Memory B cell (primary cell): ENCODE results near the gene ADAMTS10.

ENCODE experiments used
- ATAC-seq: fragments of 150-1000 bp; cut with Tn5 transposase; 2 replicates; pipeline ENCODE4 v1.10.0; 2021; ENCODE audit warnings: low read depth, mild to moderate bottlenecking, moderate library complexity
- DNase-seq, 2 donors: peaks; one replicate each; pipeline ENCODE4 v3.0.0; 2022; ENCODE audit warnings: low spot score in 2 of 2
- H3K27ac Mint-ChIP-seq: one replicate; pipeline ENCODE4 v1.8.0; 2022; ENCODE audit warnings: mild to moderate bottlenecking, moderate library complexity, mixed read lengths
- H3K27me3 Mint-ChIP-seq: one replicate; pipeline ENCODE4 v1.8.0; 2022; ENCODE audit warnings: mixed read lengths
- H3K36me3 Mint-ChIP-seq: one replicate; pipeline ENCODE4 v1.8.0; 2022; ENCODE audit warnings: mild to moderate bottlenecking, mixed read lengths
- H3K4me1 Mint-ChIP-seq: one replicate; pipeline ENCODE4 v1.8.0; 2022; ENCODE audit warnings: mixed read lengths
- H3K4me3 Mint-ChIP-seq: one replicate; pipeline ENCODE4 v1.8.0; 2022; ENCODE audit warnings: mild to moderate bottlenecking, moderate library complexity, mixed read lengths
- H3K9me3 Mint-ChIP-seq: one replicate; pipeline ENCODE4 v1.8.0; 2022; ENCODE audit warnings: mixed read lengths

Gene ADAMTS10

DNA sequence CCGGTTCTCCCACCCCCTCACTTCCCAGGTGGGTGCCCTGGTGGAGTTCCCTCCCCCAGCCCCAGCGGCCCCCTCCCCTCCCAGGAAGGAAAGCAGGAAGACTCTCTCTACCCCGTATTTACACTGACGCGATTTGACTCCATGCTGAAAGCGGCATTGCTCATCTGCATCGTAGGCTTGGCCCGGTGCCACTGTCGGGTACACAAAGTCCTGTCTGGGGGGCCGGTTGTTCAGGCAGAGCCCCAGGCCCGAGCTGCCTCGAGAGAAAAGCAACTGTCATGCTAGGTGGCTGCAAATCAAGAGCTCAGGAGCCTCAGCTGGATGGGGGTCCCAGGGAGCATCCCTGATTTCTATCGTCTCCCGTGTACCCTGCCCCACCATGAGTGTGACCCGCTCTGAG is 14.9 kb downstream of the ADAMTS10 start:
- peaks cover 18% of the 10 kb centered on the region for H3K9me3 Mint-ChIP-seq
- H3K36me3 Mint-ChIP-seq: peaks cover 12% of the 10 kb centered on the region
- H3K4me3 Mint-ChIP-seq: no peak overlapping the region
- H3K4me1 Mint-ChIP-seq: peaks cover 9% of the 10 kb centered on the region
- no peak for ATAC-seq
- H3K27me3 Mint-ChIP-seq: peaks cover 45% of the 10 kb centered on the region
- DNase-seq: no peak
- no peak overlapping the region for H3K27ac Mint-ChIP-seq

GRCh38 chr19:8593931-8594330 is 16.6 kb downstream of the ADAMTS10 start:
- H3K27ac Mint-ChIP-seq: no peak overlapping the region
- DNase-seq (no peak), ATAC-seq (no peak)
- peaks cover 17% of the 10 kb centered on the region for H3K9me3 Mint-ChIP-seq
- H3K36me3 Mint-ChIP-seq: peaks cover 12% of the 10 kb centered on the region
- peaks cover 9% of the 10 kb centered on the region for H3K4me1 Mint-ChIP-seq
- H3K27me3 Mint-ChIP-seq: peaks cover 47% of the 10 kb centered on the region
- no peak overlapping the region for H3K4me3 Mint-ChIP-seq

DNA sequence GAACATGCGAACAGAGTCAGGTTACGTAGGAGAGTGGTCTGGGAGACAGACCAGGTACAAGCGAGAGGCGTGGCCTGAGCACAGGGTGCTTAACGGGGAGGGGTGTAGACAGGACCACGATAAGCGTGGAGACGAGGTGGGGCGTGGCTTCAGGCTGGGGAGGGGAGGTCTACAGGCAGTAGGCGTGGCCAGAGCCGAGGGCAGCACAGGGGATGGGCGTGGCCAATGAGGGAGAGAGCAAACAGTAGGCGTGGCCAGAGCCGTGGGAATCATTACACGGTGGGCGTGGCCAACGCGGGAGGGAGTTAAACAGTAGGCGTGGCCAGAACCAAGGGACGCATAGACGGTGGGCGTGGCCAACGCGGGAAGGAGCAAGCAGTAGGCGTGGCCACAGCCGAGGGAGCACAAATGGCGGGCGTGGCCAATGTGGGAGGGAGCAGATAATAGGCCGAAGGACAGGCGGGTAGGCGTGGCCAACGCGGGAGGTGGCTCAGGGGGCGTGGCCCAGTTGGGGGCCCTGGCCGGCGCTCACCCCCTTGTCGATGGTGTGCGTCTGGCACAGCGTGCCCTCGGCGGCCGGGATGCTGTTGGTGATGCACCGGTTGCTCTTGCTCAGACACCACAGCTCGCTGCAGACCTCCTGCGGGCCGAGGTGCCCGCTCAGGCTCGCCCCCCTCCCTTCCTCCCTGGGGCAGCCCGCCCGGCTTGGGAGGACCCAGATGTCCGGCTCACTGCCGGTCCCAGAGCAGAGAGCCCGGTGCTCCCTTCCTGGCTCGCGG is 18.1 kb downstream of the ADAMTS10 start:
- Mint-ChIP-seq H3K4me3 (peak overlapping the region; percentile 77), H3K27me3 (peaks cover 48% of the 10 kb centered on the region), H3K27ac (no peak overlapping the region), H3K9me3 (peaks cover 17% of the 10 kb centered on the region), H3K36me3 (peaks cover 12% of the 10 kb centered on the region), H3K4me1 (peaks cover 9% of the 10 kb centered on the region)
- DNase-seq (peak; percentile 36 to 55), ATAC-seq (peak; percentile 67)

- Mint-ChIP-seq H3K27ac (no peak overlapping the region), H3K4me1 (peaks cover 11% of the 10 kb centered on the region), H3K9me3 (peaks cover 12% of the 10 kb centered on the region), H3K4me3 (no peak overlapping the region), H3K27me3 (peaks cover 38% of the 10 kb centered on the region), H3K36me3 (peaks cover 12% of the 10 kb centered on the region)
- no peak for DNase-seq
- no peak for ATAC-seq
Measured at GRCh38 chr19:8589177-8589714, 21.3 kb downstream of the ADAMTS10 start.

GRCh38 chr19:8585894-8586750 is 24.4 kb downstream of the ADAMTS10 start:
- H3K4me1 Mint-ChIP-seq: peaks cover 2% of the 10 kb centered on the region

DNA sequence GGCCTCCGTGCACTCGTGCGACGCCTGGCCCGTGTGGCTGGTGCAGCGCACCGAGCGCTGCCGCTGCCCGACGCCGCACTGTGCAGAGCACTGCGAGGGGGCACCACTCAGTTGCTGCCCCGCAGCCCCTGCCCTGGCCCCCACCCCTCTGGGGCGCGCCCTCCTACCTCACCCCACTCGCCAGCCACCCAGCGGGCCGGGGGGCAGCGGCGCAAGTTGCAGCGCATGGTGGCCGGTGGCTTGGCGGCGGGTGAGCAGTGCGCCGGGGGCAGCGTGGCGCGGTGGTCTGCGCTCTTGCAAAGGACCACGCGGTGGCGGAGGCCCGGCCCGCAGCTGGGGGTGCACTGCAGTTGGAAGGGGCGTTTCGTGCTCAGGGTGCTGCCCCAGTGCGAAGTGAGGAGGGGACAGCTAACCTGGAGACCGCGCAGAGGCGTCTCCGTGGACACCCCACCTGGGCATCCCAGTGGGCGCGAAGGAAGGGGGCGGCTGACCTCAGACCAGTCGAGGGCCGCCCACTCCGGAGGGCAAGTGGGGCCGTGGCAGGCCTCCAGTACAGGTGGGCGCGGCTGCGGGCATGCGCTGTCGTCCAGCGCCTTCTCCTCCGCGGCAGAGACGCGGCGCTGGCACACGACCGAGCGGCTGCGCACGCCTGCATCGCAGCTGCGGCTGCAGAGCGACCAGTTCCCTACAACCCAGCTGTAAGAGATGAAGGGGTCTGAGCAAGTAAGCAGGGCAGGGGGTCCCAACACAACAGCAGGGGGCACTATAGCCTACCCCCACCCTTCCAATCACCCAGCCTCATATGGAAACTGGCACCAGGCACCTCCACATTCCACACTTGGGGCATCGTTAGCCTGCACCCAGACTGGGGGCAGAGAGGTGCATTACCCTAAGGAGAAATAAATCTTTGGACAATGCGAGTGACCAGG is 25.3 kb downstream of the ADAMTS10 start:
- ATAC-seq (no peak), DNase-seq (no peak)
- Mint-ChIP-seq H3K27ac (no peak overlapping the region), H3K9me3 (no peaks in the 10 kb centered on the region), H3K4me1 (peaks cover 4% of the 10 kb centered on the region), H3K27me3 (peaks cover 9% of the 10 kb centered on the region), H3K36me3 (no peaks in the 10 kb centered on the region), H3K4me3 (no peak overlapping the region)

More at GRCh38 chr19:8585894-8586750, 24.4 kb downstream of the ADAMTS10 start:
- no peaks in the 10 kb centered on the region for H3K36me3 Mint-ChIP-seq
- no peaks in the 10 kb centered on the region for H3K9me3 Mint-ChIP-seq
- DNase-seq (no peak), ATAC-seq (peak; percentile 35)
- H3K27ac Mint-ChIP-seq: no peak overlapping the region
- peaks cover 15% of the 10 kb centered on the region for H3K27me3 Mint-ChIP-seq
- H3K4me3 Mint-ChIP-seq: no peak overlapping the region

DNA sequence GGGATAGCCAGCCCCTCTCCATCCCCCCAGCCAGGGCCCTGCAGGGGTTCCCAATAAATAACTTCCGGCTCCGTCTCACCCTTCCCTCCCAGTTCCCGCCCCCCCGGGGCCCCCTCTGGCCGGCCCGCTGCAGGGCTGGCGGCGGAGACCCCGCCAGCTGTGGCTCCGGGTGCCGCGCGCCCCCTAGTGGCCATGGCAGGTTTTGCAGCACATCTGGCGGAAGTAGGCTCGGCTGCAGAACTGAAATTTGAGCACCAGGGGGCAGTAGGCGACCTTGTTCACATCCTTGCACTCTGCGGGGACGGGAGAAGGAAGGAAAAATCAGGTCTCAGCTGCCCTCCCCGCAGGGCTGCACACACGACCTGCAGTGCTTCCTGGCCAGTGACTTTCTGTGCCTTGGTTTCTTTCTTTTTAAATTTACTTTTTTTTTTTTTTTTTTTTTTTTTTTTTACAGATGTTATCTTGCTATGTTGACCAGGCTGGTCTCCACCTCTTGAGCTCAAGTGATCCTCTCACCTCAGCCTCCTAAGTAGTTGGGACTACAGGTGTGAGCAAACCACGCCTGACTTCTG is 29.7 kb downstream of the ADAMTS10 start:
- H3K9me3 Mint-ChIP-seq: no peaks in the 10 kb centered on the region
- DNase-seq (peak; percentile 89 to 94), ATAC-seq (peak; percentile 57)
- H3K4me3 Mint-ChIP-seq: peak overlapping the region; percentile 11
- H3K4me1 Mint-ChIP-seq: peaks cover 22% of the 10 kb centered on the region
- no peaks in the 10 kb centered on the region for H3K36me3 Mint-ChIP-seq
- peaks cover under 1% of the 10 kb centered on the region for H3K27me3 Mint-ChIP-seq
- H3K27ac Mint-ChIP-seq: no peak overlapping the region

DNA sequence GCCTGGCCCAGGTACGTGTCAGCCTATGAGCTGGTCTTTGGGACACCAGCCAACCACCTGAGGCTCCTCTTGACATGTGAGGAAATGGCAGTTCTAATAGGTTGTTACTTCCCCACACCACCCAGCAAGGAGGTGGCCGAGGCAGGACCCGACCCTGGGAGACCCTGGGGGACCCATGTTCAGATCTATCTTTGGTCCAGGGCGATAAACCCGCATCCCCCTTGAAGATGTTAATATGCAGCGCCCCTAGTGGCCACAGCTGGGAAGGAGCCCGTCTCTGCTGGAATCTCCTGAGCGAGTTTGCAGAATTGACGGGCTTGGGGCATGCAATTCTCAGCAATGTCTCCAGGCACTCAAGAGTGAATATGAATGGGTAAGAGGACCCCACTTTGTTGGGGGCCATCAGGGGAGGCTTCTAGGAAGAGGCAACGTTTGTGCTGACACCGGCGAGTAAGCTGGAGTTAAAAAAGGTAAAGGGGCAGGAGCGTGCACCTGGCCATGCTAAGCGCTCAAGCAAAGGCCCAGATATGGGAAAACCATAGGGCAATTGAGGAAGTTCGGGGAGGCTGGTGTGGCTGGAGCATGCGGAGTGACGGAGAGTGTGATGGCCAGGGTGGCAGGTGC is 31.8 kb downstream of the ADAMTS10 start:
- Mint-ChIP-seq H3K4me1 (peaks cover 35% of the 10 kb centered on the region), H3K4me3 (peak overlapping the region; percentile 70), H3K9me3 (peaks cover 6% of the 10 kb centered on the region), H3K27ac (peak overlapping the region; percentile 3), H3K27me3 (no peaks in the 10 kb centered on the region), H3K36me3 (peaks cover 10% of the 10 kb centered on the region)
- DNase-seq (peak; percentile 81 to 87), ATAC-seq (peak; percentile 58)

GRCh38 chr19:8577741-8578140 is 32.8 kb downstream of the ADAMTS10 start:
- Mint-ChIP-seq H3K27me3 (no peaks in the 10 kb centered on the region), H3K4me1 (peaks cover 42% of the 10 kb centered on the region), H3K27ac (peak overlapping the region; percentile 91), H3K4me3 (peak overlapping the region; percentile 89), H3K36me3 (peaks cover 14% of the 10 kb centered on the region), H3K9me3 (peaks cover 7% of the 10 kb centered on the region)
- ATAC-seq: no peak
- DNase-seq: no peak

DNA sequence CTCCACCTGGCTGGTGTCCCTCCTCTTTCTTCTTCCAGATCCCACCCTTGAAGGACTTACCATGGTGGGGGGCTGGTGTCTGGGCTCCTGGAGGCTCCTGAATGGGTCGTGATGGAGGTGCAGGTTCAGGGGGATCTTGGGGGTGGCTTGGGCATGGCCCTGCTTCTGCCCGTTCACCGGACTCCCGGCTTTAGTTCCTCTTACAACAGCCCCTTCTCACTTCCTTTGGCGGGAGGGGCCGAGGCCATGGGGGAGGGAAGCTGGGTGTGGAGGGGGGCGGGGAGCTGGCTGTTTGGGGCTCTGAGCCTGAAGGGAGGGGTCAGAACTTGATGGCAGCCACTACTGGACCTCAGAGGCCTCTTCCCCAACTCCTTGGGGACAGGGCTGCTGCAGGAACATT is 33.3 kb downstream of the ADAMTS10 start, which contains the start of gene MYO1F:
Gene MYO1F, minus strand, starts transcription at position 196 of the 400 bp plus-strand sequence. Its CDS starts 133 bp downstream, at position 63.
- peak within 1 kb of the TSS; percentile 89 for H3K4me3 Mint-ChIP-seq
- peaks cover 7% of the 10 kb centered on the region for H3K9me3 Mint-ChIP-seq
- H3K27me3 Mint-ChIP-seq: no peaks in the 10 kb centered on the region
- peaks cover 16% of the 10 kb centered on the region for H3K36me3 Mint-ChIP-seq
- H3K4me1 Mint-ChIP-seq: peaks cover 45% of the 10 kb centered on the region
- DNase-seq (no peak), ATAC-seq (peak; percentile 36)
- H3K27ac Mint-ChIP-seq: peak within 1 kb of the TSS; percentile 91

GRCh38 chr19:8576273-8576993 is 34.1 kb downstream of the ADAMTS10 start:
- Mint-ChIP-seq H3K4me1 (peaks cover 47% of the 10 kb centered on the region), H3K4me3 (peak overlapping the region; percentile 89), H3K36me3 (peaks cover 16% of the 10 kb centered on the region), H3K27ac (peak overlapping the region; percentile 91), H3K27me3 (no peaks in the 10 kb centered on the region), H3K9me3 (peaks cover 7% of the 10 kb centered on the region)
- DNase-seq (no peak), ATAC-seq (peak; percentile 40)

- peak overlapping the region; percentile 89 for H3K4me3 Mint-ChIP-seq
- H3K27me3 Mint-ChIP-seq: no peaks in the 10 kb centered on the region
- H3K9me3 Mint-ChIP-seq: peaks cover 7% of the 10 kb centered on the region
- H3K36me3 Mint-ChIP-seq: peaks cover 16% of the 10 kb centered on the region
- H3K27ac Mint-ChIP-seq: peak overlapping the region; percentile 91
- DNase-seq (no peak), ATAC-seq (no peak)
- H3K4me1 Mint-ChIP-seq: peaks cover 52% of the 10 kb centered on the region
Measured at GRCh38 chr19:8575467-8575997, 35.0 kb downstream of the ADAMTS10 start.
